Fibroblast of skin of abdomen (primary cell): Measurements from ENCODE around the gene ALKBH4. TPM values are rescaled to one million over a fixed set of nuclear protein-coding genes. Genes with fewer than 3 reads are reported as not detected.
"Not testable (repeated sequence)": the region's sequence is repeated elsewhere in the genome, so short reads cannot be mapped to it uniquely, and the experiment has no call there.

Experiments used
- DNase-seq: peaks from one replicate; pipeline ENCODE4 v3.0.0-alpha.2; 2013
- polyA plus RNA-seq, 2 experiments: library from polyadenylated mRNA; unstranded; fragments of 120-200 nt; gene quantifications; one replicate each; pipeline ENCODE4 v1.2.1, GENCODE V29; 2013; ENCODE audit not compliant: insufficient read length in 2 of 2

The ALKBH4 gene, protein sequence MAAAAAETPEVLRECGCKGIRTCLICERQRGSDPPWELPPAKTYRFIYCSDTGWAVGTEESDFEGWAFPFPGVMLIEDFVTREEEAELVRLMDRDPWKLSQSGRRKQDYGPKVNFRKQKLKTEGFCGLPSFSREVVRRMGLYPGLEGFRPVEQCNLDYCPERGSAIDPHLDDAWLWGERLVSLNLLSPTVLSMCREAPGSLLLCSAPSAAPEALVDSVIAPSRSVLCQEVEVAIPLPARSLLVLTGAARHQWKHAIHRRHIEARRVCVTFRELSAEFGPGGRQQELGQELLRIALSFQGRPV
- 10.4 TPM for polyA plus RNA-seq (2013, experiment 1 of 2; ENCODE audit: insufficient read length)
- 10.0 TPM for polyA plus RNA-seq (2013, experiment 2 of 2; ENCODE audit: insufficient read length)

DNA sequence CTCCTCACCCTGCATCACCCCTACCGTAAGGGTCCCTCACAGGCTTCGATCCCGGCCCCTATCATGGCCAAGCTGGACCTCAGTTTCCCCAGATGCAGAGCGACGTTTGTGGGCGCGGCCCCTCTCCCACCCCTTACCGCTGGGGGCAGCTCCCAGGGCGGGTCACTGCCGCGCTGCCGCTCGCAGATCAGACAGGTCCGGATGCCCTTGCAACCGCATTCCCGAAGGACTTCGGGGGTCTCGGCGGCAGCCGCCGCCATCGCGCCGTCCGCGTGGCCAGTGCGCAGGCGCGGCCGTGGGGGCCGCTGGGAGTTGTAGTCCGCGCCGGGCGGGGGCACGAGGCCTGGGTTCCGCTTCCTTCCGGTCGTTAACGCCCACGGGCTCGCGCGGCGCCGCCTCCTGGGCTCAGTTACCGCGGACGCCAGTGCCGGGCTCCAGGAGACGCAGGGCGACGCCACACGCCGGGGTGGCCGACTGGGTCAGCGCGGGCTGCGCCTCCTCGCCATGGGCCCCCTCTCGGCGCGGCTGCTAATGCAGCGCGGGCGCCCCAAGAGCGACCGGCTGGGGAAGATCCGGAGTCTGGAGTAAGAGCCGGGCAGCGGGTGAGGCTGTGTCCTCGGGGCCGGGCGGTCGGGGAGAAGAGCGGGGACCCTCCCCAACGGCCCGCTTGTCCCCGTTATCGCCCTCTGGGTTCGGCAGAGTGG, at the start of gene ALKBH4, which contains the start of gene LRWD1:
ALKBH4 (minus strand) TSS at position 287 of the 704 bp plus-strand sequence; CDS start at position 260, 27 bp downstream.
LRWD1 (plus strand) TSS at position 408 of the 704 bp plus-strand sequence; CDS start at position 505, 97 bp downstream.
- peak; percentile 91 for DNase-seq

DNA sequence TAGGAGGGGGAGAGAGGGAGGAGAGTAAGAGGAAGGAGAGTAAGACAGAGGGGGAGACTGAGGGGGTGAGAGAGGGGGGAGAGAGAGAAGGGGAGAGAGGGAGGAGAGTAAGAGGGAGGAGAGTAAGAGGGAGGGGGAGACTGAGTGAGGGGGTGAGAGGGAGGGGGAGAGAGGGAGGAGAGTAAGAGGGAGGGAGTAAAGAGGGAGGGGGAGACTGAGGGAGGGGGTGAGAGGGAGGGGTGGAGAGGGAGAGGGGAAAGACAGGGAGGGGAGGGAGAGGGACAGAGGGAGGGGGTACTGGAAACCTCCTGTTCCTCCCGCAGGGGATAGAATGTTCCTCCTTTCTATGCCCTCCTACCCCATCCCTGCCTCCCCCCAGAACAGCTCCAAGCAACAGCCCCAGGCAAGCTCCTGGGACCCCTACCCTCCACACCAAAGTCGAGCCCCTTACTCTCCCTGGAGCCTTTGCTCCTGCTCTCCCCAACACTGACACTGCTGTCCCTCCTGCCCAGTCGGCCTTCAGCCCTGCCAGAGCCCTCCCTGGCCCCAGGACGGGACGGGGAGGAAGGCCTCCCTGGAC, 48.1 kb upstream of the ALKBH4 start:
- DNase-seq, result peak; percentile 93

DNA sequence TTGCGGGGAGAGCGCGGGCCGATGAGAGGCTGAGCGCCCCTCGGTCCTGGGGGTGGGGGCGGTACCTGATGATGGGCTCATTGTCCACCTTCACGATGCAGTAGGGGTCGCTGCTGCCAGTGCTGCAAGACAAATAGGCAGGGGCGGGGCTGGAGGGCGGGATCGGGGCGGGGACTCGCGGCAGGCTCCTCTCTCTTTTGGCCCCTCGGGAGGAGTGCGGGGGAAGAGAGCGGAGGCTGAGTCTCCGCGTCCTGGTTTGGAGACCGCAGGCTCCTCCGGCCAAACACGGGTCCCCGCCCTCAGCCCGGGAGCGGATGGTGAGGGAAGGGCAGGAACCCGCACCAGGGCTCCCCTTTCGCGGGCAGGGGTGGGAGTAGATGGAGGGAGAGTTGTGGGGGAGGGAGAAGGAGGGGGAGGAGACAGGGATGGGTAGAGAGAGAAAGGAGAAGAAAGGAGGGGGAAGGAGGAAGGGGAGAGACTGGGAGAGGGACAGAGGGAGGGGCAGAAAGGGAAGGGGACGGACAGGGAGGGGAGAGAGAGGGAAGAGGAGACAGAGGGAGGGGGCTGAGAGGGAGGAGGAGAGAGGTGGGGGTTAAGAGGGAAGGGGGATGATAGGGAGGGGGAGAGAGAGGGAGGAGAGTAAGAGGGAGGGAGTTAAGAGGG, 47.3 kb upstream of the ALKBH4 start:
- not testable (repeated sequence) for DNase-seq

DNA sequence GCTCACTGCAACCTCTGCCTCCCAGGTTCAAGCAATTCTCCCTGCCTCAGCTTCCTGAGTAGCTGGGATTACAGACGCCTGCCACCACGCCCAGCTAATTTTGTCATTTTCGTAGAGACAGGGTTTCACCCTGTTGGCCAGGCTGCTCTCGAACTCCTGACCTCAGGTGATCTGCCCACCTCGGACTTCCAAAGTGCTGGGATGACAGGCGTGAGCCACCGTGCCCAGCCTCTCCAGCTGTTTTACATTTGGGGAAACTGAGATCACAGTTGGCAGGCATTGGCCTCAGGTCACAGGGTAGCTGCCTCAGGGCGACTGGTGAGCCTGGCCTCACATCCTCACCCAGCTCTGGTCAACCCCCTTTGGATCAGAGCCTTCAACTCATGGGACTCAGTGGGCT, 45.9 kb upstream of the ALKBH4 start:
- not testable (repeated sequence) for DNase-seq

DNA sequence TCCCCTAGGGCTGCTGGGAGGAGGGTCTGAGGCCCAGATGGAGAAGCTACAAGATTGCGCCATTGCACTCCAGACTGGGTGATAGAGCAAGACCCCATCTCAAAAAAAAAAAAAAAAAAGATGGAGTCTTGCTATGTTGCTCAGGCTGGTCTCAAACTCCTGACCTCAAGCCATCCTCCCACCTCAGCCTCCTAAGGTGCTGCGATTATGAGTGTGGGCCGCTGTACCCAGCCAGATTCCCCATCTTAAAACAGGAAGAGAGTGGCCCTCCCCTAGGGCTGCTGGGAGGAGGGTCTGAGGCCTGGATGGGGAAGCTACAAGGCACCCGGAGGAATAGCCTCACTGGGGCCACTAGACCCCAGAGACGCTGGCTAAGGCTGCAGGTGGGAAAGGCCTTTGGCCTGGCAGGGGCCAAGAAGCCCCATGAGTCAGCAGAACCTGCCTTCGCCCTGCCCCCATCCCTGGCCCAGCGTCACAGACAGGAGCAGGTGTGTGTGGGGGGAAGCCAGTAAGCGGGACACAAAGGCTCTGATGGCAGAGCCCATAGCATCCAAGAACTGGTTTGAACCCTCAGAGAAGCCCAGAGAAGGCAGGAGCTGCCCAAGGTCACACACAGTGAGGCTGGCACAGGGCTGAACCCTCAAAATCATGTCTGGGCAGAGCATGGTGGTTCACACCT, 42.9 kb upstream of the ALKBH4 start:
- not testable (repeated sequence) for DNase-seq

DNA sequence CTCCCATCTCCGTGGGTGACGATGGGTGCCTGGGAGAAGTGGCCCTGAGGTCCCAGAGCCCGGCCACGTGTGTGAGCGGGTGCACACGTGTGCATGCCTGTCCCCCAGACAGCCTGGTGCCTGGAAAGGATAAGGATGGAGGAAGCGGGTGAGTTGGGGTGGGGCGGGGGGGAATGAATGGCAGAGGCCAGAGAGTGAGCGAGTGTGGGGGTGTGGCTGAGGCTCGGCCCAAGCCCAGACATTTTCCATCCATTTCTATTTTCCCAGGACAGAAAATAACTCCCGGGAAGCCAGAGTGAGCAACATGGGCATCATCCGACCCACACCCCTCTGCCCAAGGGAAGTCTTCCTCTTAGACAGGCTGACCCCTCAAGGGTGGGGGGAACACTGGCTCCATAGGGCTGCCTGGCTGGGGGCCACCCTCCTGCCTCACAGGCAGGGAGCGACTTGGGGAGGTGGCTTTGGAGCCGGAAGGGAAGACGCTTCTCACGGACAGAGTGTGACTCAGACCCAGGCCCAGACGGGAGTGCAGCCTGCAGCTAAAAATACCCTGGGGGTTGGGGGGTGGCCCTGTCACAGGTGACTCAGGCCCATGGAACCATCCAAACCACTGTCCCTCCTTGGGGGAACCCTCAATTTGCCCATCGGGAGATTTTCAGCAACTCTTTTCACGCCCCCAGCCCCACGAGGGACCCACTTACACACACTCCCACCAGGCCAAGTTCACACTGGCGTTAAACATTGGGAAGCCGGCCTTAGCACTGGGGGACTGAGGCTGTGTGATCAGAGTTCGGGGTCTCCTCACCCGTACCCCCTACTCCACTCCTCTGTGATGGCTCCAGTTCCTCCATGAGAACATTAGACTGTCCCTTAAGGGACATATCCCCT, 40.9 kb upstream of the ALKBH4 start:
- not testable (repeated sequence) for DNase-seq

DNA sequence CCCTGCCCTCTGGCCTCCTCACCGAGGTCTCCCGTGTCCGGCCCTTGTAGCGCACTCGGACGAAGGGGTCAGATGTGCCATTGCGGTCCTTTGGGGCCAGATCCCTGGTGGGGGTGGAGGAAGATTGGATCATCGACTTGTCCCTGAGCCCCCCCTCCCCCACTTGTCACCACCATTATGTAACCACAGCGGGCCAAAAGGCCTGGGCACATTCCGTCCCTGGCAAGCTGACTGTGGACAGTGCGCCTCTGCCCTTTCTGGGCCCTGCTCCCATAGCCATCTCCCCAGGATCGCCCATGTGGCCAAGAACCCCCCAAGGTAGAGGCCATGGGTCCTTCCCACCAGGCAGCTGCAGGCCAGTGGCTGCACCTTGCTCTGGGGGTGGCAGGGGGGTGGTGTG, 38.5 kb upstream of the ALKBH4 start:
- DNase-seq, result not testable (repeated sequence)

DNA sequence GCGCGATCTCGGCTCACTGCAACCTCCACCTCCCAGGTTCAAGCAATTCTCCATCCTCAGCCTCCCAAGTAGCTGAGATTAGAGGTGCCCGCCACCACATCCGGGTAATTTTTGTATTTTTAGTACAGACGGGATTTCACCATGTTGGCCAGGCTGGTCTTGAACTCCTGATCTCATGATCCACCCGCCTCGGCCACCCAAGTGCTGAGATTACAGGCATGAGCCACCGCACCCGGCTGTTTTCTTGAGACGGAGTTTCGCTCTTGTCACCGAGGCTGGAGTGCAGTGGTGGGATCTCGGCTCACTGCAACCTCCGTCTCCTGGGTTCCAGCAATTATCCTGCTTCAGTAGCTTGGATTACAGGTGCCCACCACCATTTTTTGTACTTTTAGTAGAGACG, 33.7 kb upstream of the ALKBH4 start:
- not testable (repeated sequence) for DNase-seq

DNA sequence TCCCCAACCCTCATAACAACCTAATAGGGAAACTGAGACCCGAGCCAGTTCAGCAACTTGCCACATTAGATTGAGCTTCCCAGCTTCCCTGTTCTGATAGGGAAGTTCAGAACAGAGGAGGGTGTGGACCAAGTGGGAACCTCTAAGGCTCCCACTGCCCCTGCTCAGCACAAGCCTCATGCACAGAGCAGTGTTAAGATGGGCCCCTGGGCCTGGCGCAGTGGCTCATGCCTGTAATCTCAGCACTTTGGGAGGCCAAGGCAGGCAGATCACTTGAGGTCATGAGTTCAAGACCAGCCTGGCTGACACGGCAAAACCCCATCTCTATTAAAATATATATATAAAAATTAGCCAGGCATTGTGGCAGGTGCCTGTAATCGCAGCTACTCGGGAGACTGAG, 32.6 kb upstream of the ALKBH4 start:
- DNase-seq, result not testable (repeated sequence)

DNA sequence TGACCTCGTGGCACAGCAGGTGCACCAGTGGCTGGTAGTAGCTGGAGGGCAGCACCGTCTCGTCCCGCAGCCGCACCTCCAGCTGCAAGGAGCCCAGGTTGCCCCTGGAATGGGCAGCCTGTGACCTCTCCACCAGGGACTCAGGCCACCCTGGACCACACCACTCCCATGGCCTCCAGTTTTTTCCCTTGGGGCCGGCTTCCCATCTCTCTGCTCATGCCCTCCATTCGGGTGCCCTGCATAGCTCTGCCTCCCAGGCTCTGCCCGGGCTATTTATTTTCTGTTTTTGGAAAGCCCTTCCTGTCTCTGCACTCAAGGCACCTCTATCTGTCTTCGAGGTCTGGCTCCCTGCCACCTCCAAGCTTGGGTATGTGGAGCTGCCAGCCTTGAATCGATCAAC, 32.2 kb upstream of the ALKBH4 start:
- not testable (repeated sequence) for DNase-seq

DNA sequence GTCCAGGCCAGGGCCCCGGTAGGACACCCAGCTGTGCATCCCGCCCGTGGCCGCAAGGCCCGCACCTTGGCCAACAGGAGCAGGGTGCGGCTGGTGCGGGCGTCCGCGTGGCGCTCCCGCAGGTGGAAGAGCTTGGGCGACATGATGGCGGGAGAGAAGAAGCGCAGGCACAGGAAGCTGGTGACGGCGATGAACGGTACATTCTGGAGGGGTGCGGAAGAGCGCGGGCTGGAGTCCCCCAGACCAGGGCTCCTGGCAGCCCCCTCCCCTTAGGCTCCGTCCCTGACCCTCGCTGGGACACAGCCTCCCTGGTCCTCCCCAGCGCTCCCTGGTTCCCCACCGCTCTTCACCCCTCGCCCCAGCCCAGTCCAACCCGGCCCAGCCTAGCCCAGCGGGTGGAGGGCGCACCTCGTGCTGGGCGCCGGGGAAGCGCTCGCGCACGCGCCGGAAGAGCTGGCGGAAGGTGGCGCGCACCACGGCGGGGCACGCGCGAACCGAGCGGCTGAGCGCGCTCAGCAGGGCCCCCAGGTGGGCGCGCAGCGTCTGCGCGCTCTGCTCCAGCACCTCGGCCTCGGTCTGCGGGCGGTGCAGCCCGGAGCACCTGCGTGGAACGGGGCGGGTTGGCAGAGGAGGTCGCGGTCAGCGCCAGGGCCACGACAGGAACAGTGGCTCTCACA, 29.9 kb upstream of the ALKBH4 start:
- not testable (repeated sequence) for DNase-seq

DNA sequence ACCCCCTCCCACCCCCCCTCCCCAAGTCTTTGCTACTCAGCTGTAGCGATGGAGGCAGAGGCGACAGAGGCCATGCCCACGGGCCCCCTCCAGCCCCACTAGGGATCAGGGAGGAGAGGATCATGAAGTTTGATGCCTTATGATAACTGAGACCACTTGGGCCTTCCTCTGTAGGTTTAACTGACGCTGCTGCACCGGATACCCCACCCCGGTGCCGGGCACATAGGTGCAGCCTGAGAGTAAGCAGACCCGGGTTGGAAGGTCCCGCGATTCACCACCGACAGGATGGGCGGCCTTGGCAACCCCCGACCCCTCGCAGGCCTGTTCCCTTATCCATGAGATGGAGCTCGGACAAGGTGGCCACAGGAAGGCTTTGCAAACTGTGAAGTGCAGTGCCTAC, 29.4 kb upstream of the ALKBH4 start:
- not testable (repeated sequence) for DNase-seq

DNA sequence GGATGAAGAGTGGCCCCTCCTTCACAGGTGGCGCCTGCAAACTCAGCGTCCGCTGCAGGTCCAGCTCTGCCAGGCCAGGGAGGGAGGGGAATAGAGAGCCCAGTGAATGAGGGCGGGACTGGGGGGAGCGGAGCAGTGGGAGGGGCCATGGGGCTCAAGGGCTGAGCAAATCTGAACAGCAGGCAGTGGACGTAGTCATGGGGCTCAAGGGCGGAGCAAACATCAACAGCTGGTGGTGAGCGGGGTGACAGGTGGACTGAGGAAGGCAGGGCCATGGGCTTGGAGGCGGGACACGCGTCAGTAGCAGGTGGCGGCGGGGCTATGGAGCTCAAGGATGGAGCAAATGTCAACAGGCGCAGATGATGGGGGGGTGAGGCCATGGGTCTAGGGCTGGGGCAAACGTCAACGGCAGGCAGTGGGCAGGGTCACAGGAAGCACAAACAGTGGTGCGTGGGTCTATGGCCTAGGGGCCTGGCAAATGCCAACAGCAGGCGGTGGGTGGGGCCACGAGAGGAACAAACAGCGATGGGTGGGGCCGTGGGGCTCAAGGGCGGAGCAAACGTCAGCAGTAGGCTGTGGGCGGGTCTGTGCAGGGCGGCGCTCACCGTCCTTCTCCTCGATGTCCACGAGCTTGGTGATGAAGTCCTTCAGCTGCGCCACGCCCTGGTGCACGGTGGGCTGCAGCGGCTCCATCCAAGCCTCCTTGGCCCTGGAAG, 28.7 kb upstream of the ALKBH4 start:
- not testable (repeated sequence) for DNase-seq

DNA sequence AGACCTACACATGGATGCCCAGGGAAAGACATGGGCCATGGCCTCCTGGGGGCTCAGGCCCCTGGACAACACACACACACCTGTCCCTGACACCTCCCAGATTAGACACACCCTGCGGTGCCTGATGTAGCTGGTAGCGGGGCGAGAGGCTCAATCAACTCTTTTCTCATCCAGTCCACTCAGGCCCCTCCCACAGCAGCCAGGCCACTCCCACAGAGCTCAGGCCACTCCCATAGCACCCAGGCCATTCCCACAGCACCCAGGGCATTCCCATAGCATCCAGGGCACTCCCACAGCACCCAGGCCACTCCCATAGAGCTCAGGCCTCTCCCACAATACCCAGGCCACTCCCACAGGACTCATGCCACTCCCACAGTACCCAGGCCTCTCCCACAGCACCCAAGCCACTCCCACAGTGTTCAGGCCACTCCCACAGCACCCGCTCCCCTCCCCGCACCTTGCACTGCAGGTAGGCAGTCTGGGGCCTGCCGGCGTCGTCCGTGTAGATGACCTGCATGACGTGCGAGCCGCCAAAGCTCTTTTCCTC, 25.9 kb upstream of the ALKBH4 start:
- DNase-seq, result not testable (repeated sequence)

DNA sequence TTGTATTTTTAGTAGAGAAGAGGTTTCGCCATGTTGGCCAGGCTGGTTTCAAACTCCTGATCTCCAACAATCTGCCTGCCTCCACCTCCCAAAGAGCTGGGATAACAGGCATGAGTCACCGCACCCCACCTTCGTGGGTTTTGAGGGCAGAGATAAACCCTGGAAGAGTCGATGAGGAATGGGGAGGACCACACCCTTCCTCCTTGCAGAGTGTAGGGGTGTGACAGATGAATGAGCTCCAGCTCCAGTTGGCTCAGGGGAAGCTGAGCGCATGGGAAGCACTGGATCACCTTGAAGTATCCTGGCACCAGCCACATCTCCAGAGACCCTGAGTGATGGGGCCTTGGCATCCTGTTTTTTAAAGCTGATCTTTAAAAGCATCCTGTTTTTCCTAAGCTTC, 19.7 kb upstream of the ALKBH4 start:
- not testable (repeated sequence) for DNase-seq

DNA sequence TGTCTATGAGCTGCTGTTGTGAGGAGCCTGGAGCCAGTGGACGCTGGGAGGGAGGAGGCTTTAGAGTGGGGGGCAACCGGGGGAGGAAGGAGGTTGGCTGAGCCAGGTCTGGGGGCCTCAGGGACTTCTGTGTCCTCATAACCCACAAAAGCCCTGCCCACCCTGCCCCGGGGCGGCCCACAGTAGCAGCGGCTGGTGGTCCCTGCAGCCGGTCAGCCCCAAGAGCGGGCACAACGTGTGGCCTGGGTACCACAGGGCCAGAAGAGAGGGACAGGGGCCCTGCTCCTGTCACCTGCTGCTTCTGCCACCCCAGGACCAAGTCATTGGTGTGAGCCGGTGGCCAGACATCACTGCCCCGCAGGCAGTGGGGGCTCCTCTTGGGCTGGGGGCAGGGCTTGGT, 17.3 kb upstream of the ALKBH4 start:
- not testable (repeated sequence) for DNase-seq

DNA sequence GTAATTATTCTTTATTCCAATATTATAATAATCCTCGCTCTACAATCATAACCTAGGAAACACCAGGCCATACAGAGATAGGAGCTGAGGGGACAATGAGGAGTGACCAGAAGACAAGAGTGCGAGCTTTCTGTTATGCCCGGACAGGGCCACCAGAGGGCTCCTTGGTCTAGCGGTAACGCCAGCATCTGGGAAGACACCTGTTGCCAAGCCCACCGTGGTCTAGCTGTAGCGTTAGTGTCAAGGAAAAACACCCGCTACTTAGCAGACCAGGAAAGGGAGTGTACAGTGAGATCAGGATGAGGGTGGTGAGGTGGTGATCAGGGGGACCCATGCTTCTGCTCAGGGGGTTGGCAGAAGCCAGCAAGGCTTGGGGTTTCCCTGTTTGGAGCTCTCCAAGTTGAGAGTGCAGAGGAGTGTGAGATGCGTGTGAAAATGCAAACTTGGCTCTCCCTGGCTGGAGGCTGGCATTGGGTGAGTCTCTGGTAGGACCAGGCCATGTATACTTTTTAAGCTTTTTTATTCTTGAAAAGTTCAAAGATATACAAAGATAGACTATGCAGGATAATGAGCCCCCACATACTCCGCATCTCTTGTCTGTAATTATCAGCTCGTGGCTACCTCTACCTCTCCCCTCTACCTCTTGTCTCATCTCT, 15.4 kb upstream of the ALKBH4 start:
- not testable (repeated sequence) for DNase-seq

DNA sequence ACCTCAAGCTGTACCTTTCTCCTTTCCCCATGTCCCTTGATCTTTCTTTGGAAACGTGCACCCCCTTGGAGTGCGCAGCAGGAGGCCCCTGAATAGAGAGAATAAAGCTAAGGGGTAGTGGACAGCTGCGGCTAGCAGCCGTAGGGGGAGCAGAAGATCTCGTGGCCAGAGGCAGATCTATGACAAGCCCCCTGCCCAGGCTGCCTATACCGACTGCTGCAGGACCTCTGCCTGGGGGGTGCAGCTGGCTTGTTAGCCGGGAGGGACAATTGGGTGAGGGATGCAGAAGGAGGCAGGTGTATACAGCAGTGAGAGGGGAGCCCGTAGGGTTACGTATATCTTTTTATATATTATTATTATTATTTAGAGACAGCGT, 14.5 kb upstream of the ALKBH4 start:
- not testable (repeated sequence) for DNase-seq
